WI38 (cell line): ENCODE data around the gene STOX2.

Source experiments
- H3K4me3 ChIP-seq: 2 replicates; pipeline ENCODE4 v1.5.1; 2011; ENCODE audit warnings: low read depth, mild to moderate bottlenecking, control low read depth, low read length
- TF ChIP-seq, protein P1 (sequence below): IDR thresholded peaks from 2 replicates; pipeline ENCODE4 v1.5.1; 2012; ENCODE audit warnings: low read depth, mild to moderate bottlenecking, control low read depth, low read length

The STOX2 gene

DNA sequence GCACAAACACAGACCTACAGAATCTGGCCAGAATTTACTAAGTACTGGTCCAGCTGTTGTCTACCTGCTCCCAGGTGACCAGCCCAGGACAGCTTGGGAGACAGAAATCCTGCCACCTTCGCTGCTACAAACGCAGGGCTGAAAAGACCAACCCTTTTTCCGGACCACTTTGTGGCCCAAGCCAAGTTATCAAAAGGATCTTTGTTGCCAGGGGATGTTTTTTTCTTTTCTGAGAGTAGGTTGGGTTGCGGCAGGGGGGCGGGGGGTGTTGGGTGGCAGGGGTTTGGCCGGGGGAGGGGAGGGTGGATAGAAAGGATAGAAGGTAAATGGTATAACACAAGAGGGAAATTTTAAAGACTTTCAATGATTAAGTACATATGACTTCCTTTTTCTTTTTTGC lies 63.4 kb downstream of the STOX2 start:
- H3K4me3 ChIP-seq = no peak overlapping the region
- TF ChIP-seq, protein P1, sequence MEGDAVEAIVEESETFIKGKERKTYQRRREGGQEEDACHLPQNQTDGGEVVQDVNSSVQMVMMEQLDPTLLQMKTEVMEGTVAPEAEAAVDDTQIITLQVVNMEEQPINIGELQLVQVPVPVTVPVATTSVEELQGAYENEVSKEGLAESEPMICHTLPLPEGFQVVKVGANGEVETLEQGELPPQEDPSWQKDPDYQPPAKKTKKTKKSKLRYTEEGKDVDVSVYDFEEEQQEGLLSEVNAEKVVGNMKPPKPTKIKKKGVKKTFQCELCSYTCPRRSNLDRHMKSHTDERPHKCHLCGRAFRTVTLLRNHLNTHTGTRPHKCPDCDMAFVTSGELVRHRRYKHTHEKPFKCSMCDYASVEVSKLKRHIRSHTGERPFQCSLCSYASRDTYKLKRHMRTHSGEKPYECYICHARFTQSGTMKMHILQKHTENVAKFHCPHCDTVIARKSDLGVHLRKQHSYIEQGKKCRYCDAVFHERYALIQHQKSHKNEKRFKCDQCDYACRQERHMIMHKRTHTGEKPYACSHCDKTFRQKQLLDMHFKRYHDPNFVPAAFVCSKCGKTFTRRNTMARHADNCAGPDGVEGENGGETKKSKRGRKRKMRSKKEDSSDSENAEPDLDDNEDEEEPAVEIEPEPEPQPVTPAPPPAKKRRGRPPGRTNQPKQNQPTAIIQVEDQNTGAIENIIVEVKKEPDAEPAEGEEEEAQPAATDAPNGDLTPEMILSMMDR = no peak

DNA sequence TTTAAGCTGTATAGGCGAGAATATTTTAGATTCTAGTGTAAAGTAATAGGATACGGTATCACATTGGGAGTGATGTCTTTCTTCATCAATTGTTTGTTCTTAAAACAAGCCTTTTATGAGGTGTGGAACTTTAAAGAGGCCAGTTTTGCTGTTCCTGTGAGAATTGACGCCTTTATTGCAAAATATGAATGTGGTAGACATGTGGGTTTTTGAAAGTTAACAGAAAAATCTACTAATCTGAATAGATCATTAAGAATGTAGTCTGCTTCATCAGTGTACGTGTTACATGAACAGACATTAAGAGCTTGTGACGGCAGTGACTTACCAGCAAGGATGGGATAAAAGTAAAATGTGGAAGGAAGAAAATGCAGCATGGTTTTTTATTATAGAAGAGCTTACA lies 63.8 kb downstream of the STOX2 start:
- TF ChIP-seq, protein P1 = no peak
- H3K4me3 ChIP-seq = no peak overlapping the region

DNA sequence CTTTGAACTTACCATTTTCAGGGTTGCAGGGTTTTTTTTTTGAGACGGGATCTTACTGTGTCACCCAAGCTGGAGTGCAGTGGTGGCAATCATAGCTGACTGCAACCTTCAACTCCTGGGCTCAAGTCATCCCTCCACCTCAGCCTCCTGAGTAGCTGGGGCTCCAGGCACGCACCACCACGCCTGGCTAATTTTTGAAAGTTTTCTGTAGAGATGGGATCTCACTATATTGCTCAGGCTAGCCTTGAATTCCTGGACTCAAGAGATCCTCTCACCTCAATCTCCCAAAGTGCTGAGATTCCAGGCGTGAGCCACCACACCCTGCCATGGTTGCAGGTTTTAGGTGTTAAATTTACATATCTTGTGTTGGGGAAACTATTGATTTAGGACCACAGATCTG lies 64.5 kb downstream of the STOX2 start:
- no peak overlapping the region for H3K4me3 ChIP-seq
- TF ChIP-seq, protein P1 = no peak

DNA sequence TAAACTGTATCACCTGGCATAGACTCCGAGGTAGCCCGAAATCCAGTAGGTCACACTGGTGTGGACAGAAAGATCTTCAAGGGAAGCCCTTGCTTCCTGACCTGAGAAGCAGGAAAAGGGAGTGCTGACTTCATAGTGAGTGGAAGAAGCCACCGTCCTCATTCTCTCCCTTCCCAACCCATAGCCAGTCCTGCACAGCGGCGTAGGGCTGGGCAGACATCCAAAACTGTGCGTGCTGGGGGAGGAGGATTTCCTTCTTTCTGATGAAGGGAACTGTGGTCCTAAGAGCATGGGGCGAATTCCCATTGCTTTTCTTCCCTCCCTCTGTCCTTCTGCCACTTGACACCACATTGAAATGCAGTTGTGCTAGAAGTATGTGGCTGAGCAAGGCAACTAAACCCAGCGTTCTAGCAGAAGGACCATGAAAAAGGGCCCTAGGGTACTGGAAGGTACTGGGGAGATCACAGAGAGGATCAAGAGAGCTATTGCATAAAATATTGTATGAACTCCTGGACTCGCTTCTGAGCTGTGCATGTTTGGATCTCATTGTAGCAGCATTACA lies 66.9 kb downstream of the STOX2 start:
- TF ChIP-seq, protein P1 = no peak

DNA sequence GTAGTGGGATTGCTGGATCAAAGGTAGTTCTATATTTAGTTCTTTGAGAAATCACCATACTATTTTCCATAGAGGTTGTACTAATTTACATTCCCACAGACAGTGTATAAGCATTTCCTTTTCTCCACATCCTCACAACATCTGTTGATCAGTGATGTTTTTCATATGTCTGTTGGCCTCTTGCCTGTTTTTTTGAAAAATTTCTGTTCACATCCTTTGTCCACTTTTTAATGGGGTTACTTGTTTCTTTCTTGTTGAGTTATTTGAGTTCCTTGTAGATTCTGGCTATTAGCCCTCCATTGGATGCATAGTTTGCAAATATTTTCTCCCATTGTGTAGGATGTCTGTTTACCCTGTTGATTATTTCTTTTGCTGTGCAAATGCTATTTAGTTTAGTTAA lies 72.6 kb downstream of the STOX2 start:
- TF ChIP-seq, protein P1 = no peak
- no peak overlapping the region for H3K4me3 ChIP-seq

More for the DNA sequence above, 66.9 kb downstream of the STOX2 start:
- H3K4me3 ChIP-seq = no peak overlapping the region

DNA sequence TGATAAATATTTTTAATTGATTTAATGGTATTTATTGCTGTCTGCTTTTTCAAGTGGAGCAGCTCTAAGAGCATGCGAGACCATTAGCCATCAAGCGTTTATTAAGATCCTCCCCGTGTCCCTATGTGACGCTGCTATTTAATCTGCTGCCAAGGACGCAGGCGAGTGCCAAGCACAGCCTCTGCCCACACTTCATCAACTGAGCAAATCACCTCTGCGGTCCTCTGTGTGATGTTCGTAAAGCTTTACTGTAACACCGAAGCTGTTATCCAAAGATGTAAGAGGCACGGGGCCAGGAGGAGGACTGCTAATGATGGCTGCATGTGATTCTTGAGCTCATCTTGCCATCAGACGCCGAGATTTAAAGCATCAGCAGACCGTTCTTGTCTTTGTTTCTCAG lies 79.5 kb downstream of the STOX2 start:
- H3K4me3 ChIP-seq = no peak overlapping the region
- TF ChIP-seq, protein P1 = no peak

DNA sequence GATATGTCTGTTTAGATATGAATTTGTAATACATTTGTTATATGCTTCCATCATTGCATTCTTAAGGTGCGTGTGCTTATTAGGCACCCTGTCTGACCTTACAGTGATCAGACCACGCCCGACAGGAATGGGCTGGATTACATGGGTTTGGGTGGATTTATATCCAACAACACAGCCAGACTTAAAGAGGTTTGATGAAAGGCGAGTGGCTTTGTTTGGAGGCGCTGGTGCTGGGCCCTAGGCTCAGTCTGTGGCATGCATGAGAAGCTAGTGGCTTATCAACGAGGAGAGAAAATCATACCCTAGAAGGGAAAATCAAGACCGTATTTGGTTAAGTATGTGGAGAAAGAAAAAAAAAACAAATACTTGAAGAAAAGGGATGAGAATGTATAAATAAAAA lies 80.7 kb downstream of the STOX2 start:
- TF ChIP-seq, protein P1 = no peak
- H3K4me3 ChIP-seq = no peak overlapping the region
